Fibroblast of skin of left quadriceps (primary cell): ENCODE results near the gene SLMAP.
A peak's percentile ranks its signal among the peaks of the same experiment; 100 is the strongest.

Experiments used
- DNase-seq, 2 experiments: peaks; one replicate each; pipeline ENCODE4 v3.0.0-alpha.2; 2013; ENCODE audit warnings: low read depth in 2 of 2

Gene SLMAP

DNA sequence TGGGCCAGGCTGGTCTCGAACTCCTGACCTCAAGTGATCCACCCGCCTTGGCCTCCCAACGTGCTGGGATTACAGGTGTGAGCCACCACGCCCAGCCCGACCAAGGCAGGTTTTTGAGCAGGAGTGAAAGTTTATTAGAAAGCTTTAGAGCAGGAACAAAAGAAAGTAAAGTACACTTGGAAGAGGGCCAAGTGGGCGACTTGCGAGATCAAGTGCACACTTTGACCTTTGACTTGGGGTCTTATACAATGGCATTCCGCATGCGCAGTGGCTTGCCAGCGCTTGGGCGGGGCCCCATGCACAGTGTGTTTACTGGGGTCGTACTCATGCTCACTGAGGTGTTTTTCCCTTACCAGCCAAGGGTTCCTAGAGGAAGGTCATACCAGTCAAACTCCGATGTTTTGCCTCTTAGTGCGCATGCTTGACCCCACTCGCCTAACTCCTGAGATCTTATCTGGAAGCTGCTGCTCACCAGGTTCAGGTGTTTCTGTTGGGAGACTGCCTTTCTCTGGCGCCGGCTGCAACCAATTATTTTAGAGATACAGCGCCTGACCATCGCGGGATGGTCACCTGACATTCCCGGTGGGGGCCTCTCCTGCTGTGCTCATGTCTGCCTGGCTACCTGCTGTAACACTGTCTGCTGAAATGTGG, 205.2 kb downstream of the SLMAP start:
- no peak for DNase-seq

DNA sequence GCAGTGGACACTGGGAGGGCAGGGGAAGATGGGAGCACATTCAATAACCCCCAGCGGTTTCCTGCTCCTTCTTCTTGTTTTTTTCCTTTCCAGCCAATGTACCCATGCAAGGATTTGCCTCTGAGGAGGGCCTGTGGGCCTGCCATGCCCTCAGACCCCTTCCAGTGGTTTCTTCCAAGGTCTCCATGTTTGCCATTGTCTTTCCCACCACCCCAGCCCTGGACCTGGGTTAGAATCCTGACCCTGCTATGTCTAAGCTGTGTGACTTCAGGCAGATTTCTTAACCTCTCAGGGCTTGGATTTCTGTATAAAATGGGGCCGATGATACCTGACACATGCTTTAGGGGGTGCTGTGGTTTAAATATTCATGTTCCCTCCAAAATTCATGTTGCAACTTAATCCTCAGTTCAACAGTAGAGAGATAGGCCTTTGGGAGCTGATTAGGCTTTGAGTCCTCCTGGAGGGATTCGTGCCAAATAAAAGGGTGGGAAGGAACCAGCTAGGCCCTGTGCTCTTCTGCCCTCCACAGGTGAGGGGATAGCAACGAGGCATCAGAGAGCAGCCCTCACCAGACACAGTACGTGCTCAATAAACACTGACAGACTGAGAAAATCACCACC, 205.8 kb downstream of the SLMAP start:
- DNase-seq = no peak

DNA sequence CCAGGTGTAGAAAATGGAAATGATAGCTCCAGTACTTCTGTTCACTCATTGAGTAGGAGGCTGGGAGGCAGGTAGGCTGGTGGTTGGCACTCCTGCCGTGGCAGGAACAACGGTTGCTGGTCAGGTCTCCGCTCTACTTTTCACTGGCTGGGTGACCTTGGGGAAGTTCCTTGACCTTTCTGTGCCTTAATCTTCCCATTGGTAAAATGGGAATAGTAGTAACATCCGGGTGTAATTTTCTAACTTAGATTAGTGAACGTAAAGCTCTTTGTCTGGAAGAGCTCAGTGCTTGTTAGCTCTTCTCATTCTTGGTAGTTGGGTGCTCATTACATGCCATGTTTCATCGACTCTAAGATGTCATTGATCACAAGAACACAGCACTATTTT, 206.3 kb downstream of the SLMAP start:
- no peak for DNase-seq

GRCh38 chr3:57963811-57964346, 207.8 kb downstream of the SLMAP start:
- DNase-seq = no peak

GRCh38 chr3:57966829-57967228, 210.7 kb downstream of the SLMAP start:
- DNase-seq = no peak

DNA sequence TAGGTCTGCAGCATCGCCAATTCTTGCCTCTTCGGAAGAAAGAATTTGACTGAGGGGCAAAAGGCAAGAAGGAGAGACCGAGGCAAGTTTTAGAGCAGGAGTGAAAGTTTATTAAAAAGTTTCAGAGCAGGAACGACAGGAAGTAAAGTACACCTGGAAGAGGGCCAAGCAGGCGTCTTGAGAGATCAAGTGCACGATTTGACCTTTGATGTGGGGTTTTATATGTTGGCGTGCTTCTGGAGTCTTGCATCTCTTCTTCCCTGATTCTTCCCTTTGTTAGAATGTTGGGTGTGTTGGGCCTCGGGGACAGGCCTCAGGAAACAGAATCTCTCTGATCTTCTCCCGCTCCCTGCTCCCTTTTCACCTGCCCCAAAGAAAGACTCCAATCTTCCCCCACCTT, 211.5 kb downstream of the SLMAP start:
- DNase-seq = no peak

GRCh38 chr3:57968501-57968900, 212.4 kb downstream of the SLMAP start:
- DNase-seq = no peak

GRCh38 chr3:57971975-57972374, 215.9 kb downstream of the SLMAP start:
- no peak for DNase-seq

GRCh38 chr3:57972531-57973111, 216.5 kb downstream of the SLMAP start:
- no peak for DNase-seq

DNA sequence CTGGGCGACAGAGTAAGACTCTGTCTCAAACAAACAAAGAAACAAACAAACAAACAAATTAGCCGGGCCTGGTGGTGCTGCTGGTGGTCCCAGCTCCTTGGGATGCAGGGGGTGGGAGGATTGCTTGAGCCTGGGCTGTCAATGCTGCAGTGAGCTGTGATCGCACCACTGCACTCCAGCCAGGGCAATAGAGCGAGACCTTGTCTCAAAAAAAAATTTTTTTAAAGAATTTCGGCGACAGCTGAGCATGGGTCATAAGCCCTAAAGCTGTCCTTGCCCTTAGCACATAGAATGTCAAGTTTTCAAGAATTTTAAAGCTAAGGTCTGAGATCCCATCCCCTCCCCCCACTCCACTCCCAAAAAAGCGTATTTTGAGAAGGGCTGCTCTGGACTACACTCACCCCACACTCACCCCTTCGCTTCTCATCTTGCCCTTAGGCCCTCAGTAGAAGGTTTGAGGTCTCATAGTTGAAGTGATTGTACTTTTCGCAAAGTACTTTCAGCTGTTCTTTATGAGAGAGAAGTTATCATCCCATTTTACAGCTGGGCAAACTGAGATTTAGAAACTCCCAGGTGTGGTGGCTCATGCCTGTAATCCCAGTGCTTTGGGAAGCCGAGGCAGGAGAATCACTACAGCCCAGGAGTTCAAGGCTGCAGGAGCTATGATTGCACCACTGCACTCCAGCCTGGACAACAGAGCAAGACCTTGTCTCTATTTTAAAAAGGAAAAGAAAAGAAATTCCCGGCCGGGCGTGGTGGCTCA, 217.8 kb downstream of the SLMAP start:
- DNase-seq = no peak

- DNase-seq = peak; percentile 93 to 94
These were observed 218.8 kb downstream of the SLMAP start for GRCh38 chr3:57974796-57975388.

- no peak for DNase-seq
These were observed 221.7 kb downstream of the SLMAP start for GRCh38 chr3:57977818-57978235.

DNA sequence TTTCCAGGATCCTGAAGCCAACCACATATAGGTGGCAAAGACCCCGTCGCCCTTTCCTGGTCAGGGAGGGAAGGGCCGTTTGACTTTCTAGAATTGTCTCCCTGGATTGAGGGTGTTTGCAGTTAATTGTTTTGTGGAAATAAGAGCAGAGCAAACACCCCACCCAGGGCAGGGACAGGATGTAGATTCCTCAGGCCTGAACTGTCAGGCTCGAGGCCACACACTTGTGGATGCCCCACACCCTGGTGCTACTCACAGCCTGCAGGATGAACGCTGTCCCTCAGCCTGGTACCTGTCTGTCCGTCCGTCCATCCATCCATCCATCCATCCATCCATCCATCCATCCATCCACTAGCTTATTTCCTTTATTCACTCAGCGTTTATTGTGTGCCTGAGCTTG, 222.2 kb downstream of the SLMAP start:
- DNase-seq = no peak
